MM.1S (cell line): ENCODE measurements around the gene PIGN.

Source experiments
- DNase-seq: peaks from one replicate; pipeline ENCODE4 v3.0.0-alpha.2; 2015
- H2AFZ ChIP-seq: fragments of 300-600 bp; sonication (generic); 2 replicates; pipeline ENCODE4 v1.6.0; 2016; ENCODE audit warnings: antibody characterized with exemption, low read length
- H3F3A ChIP-seq: fragments of 300-600 bp; sonication (generic); 2 replicates; pipeline ENCODE4 v1.6.1; 2016; ENCODE audit warnings: mild to moderate bottlenecking, antibody characterized with exemption, low read length, moderate library complexity, mixed read lengths; ENCODE audit not compliant: insufficient read depth
- H3K27ac ChIP-seq: fragments of 300-600 bp; sonication (generic); 2 replicates; pipeline ENCODE4 v1.5.1; 2016; ENCODE audit warnings: mild to moderate bottlenecking, low read length
- H3K27me3 ChIP-seq: fragments of 300-600 bp; sonication (generic); replicated peaks from 2 replicates; pipeline ENCODE4 v1.6.0; 2016; ENCODE audit warnings: low read length; ENCODE audit not compliant: insufficient read depth
- H3K36me3 ChIP-seq: fragments of 300-600 bp; sonication (generic); replicated peaks from 2 replicates; pipeline ENCODE4 v1.6.1; 2016; ENCODE audit warnings: mild to moderate bottlenecking, low read length, mixed read lengths; ENCODE audit not compliant: insufficient read depth
- H3K4me1 ChIP-seq: fragments of 300-600 bp; sonication (generic); 2 replicates; pipeline ENCODE4 v1.6.1; 2016; ENCODE audit warnings: low read length, mixed read lengths
- H3K4me2 ChIP-seq: fragments of 300-600 bp; sonication (generic); 2 replicates; pipeline ENCODE4 v1.6.0; 2016; ENCODE audit warnings: low read depth, low read length
- H3K4me3 ChIP-seq: fragments of 300-600 bp; sonication (generic); 2 replicates; pipeline ENCODE4 v1.5.1; 2016; ENCODE audit warnings: low read length, mixed read lengths
- H3K79me2 ChIP-seq: fragments of 300-600 bp; sonication (generic); 2 replicates; pipeline ENCODE4 v1.6.1; 2016; ENCODE audit warnings: mixed run types, low read length, mixed read lengths
- H3K9ac ChIP-seq: fragments of 300-600 bp; sonication (generic); 2 replicates; pipeline ENCODE4 v1.6.1; 2016; ENCODE audit warnings: low read length, mixed read lengths
- H3K9me2 ChIP-seq: fragments of 300-600 bp; sonication (generic); replicated peaks from 2 replicates; pipeline ENCODE4 v1.6.1; 2016; ENCODE audit warnings: mild to moderate bottlenecking, low read length, mixed read lengths; ENCODE audit not compliant: insufficient read depth
- H3K9me3 ChIP-seq: fragments of 300-600 bp; sonication (generic); replicated peaks from 2 replicates; pipeline ENCODE4 v1.6.1; 2016; ENCODE audit warnings: mild to moderate bottlenecking, low read length, mixed read lengths; ENCODE audit not compliant: insufficient read depth
- H4K20me1 ChIP-seq: fragments of 300-600 bp; sonication (generic); 2 replicates; pipeline ENCODE4 v1.6.1; 2016; ENCODE audit warnings: mild to moderate bottlenecking, low read length, moderate library complexity, mixed read lengths; ENCODE audit not compliant: insufficient read depth
- CTCF ChIP-seq: fragments of 300-600 bp; sonication (generic); IDR thresholded peaks from 2 replicates; pipeline ENCODE4 v1.5.1; 2016; ENCODE audit warnings: antibody characterized with exemption, low read length, mixed read lengths
- EZH2 ChIP-seq: fragments of 300-600 bp; sonication (generic); optimal IDR thresholded peaks from 2 replicates; pipeline ENCODE3; 2017; ENCODE audit warnings: low read depth, mild to moderate bottlenecking, antibody characterized with exemption, low read length, mixed read lengths
- EZH2phosphoT487 ChIP-seq: fragments of 300-600 bp; sonication (generic); IDR thresholded peaks from 2 replicates; pipeline ENCODE4 v1.6.1; 2018; ENCODE audit warnings: antibody characterized with exemption, low read length

PIGN gene

GRCh38 chr18:62138461-62139235 is 48.2 kb downstream of the PIGN start:
- no peak overlapping the region for H3K4me2 ChIP-seq
- H3K4me3 ChIP-seq: no peak overlapping the region
- no peak overlapping the region for H3K9ac ChIP-seq
- H3K27me3 ChIP-seq: no peaks in the 10 kb centered on the region
- H3K4me1 ChIP-seq: no peaks in the 10 kb centered on the region
- DNase-seq: no peak
- no peak overlapping the region for H3K27ac ChIP-seq
- no peaks in the 10 kb centered on the region for H3F3A ChIP-seq
- no peaks in the 10 kb centered on the region for H3K79me2 ChIP-seq
- no peaks in the 10 kb centered on the region for H3K9me3 ChIP-seq
- no peaks in the 10 kb centered on the region for H3K36me3 ChIP-seq
- H4K20me1 ChIP-seq: no peaks in the 10 kb centered on the region
- TF ChIP-seq EZH2phosphoT487 (no peak), CTCF (no peak), EZH2 (no peak)
- no peaks in the 10 kb centered on the region for H3K9me2 ChIP-seq
- H2AFZ ChIP-seq: no peak overlapping the region

GRCh38 chr18:62131301-62131909 is 55.5 kb downstream of the PIGN start:
- H3K27ac ChIP-seq: no peak overlapping the region
- H3K9me3 ChIP-seq: no peaks in the 10 kb centered on the region
- H3K4me1 ChIP-seq: no peaks in the 10 kb centered on the region
- H3K79me2 ChIP-seq: no peaks in the 10 kb centered on the region
- no peak overlapping the region for H2AFZ ChIP-seq
- H3K4me2 ChIP-seq: no peak overlapping the region
- H3K36me3 ChIP-seq: no peaks in the 10 kb centered on the region
- no peak overlapping the region for H3K4me3 ChIP-seq
- DNase-seq: peak; percentile 49
- H3K27me3 ChIP-seq: no peaks in the 10 kb centered on the region
- no peaks in the 10 kb centered on the region for H3K9me2 ChIP-seq
- TF ChIP-seq EZH2: no peak
- TF ChIP-seq CTCF: peak; percentile 93
- H3F3A ChIP-seq: no peaks in the 10 kb centered on the region
- no peak overlapping the region for H3K9ac ChIP-seq
- no peaks in the 10 kb centered on the region for H4K20me1 ChIP-seq

GRCh38 chr18:62128157-62128556 is 58.7 kb downstream of the PIGN start:
- Histone ChIP-seq H3K79me2 (no peaks in the 10 kb centered on the region), H3K4me1 (no peaks in the 10 kb centered on the region), H4K20me1 (no peaks in the 10 kb centered on the region), H3K4me2 (no peak overlapping the region), H3K36me3 (no peaks in the 10 kb centered on the region), H3K9me2 (no peaks in the 10 kb centered on the region), H3K4me3 (no peak overlapping the region), H3K27me3 (no peaks in the 10 kb centered on the region), H3K27ac (no peak overlapping the region), H3K9ac (no peak overlapping the region), H2AFZ (no peak overlapping the region), H3F3A (no peaks in the 10 kb centered on the region), H3K9me3 (no peaks in the 10 kb centered on the region)
- DNase-seq: no peak
- no peak for TF ChIP-seq EZH2phosphoT487
- no peak for TF ChIP-seq CTCF
- TF ChIP-seq EZH2: no peak
